ENCODE data around the gene IQGAP3.

- TF ChIP-seq EZH2phosphoT487 (IDR thresholded peaks at IDR 0.05; ENCODE audit: low read length) (no peak), CTCF (IDR thresholded peaks at IDR 0.05; ENCODE audit: low read length) (no peak)
These were observed 28.9 kb upstream of the IQGAP3 start, which contains the start of gene GPATCH4 for GRCh38 chr1:156601122-156601830.
